Measurements from ENCODE around the gene VPS9D1.
A peak's percentile ranks its signal among the peaks of the same experiment; 100 is the strongest.
"Not testable (repeated sequence)": the region's sequence is repeated elsewhere in the genome, so short reads cannot be mapped to it uniquely, and the experiment has no call there.

Gene VPS9D1

GRCh38 chr16:89709166-89709565, 11.5 kb downstream of the VPS9D1 start:
- DNase-seq: no peak

- no peak for DNase-seq
Measured at GRCh38 chr16:89708481-89708931, 12.2 kb downstream of the VPS9D1 start.

- no peak for DNase-seq
Measured at GRCh38 chr16:89707695-89708094, 13.0 kb downstream of the VPS9D1 start.

GRCh38 chr16:89706518-89707260, 14.0 kb downstream of the VPS9D1 start:
- no peak for DNase-seq

GRCh38 chr16:89705006-89705405, 15.7 kb downstream of the VPS9D1 start:
- no peak for DNase-seq

- no peak for DNase-seq
Measured at GRCh38 chr16:89704281-89704680, 16.4 kb downstream of the VPS9D1 start.

GRCh38 chr16:89701425-89702406, 19.0 kb downstream of the VPS9D1 start, which contains the start of gene SPATA2L:
Gene SPATA2L (minus strand): TSS chr16:89701705. CDS start chr16:89701232, 473 bp downstream.
- peak; percentile 81 for DNase-seq

- no peak for DNase-seq
Measured at GRCh38 chr16:89700649-89701424, 19.9 kb downstream of the VPS9D1 start.

GRCh38 chr16:89700100-89700648, 20.5 kb downstream of the VPS9D1 start:
- DNase-seq: peak; percentile 80

- not testable (repeated sequence) for DNase-seq
Measured at GRCh38 chr16:89699629-89700099, 21.0 kb downstream of the VPS9D1 start.

GRCh38 chr16:89698717-89699116, 22.0 kb downstream of the VPS9D1 start:
- DNase-seq: not testable (repeated sequence)

- DNase-seq: no peak
Measured at GRCh38 chr16:89697616-89698331, 22.9 kb downstream of the VPS9D1 start.

- DNase-seq: no peak
Measured at GRCh38 chr16:89697161-89697615, 23.5 kb downstream of the VPS9D1 start.

GRCh38 chr16:89696670-89697128, 24.0 kb downstream of the VPS9D1 start:
- no peak for DNase-seq

- DNase-seq: no peak
Measured at GRCh38 chr16:89695875-89696669, 24.6 kb downstream of the VPS9D1 start.

GRCh38 chr16:89695086-89695874, 25.4 kb downstream of the VPS9D1 start:
- DNase-seq: no peak

- DNase-seq: not testable (repeated sequence)
Measured at GRCh38 chr16:89694784-89695085, 26.0 kb downstream of the VPS9D1 start.

GRCh38 chr16:89693931-89694783, 26.5 kb downstream of the VPS9D1 start:
- DNase-seq: no peak

GRCh38 chr16:89693289-89693731, 27.4 kb downstream of the VPS9D1 start:
- DNase-seq: no peak
